Right ventricle myocardium inferior (tissue), 1 donor: ENCODE measurements around the gene ARSI. TPM values are rescaled to one million over a fixed set of nuclear protein-coding genes. Genes with fewer than 3 reads are reported as not detected.

ENCODE experiments used
- total RNA-seq: library from RNA; stranded (reverse); fragmentation: NEBNext Ultra II Directional; extraction: Animal tissue kit (Norgen Biotek cat#: 25700); gene quantifications from one replicate; pipeline ENCODE4 v1.2.1, GENCODE V29; 2021
- donor health status: DM: no; HTN: yes; CAD: no; lungs with severe emphysema.

ARSI gene
- total RNA-seq, 1 donor from 2014 or later, result 0.65 TPM

Other genes starting within 250 kb of the ARSI start
- 21.9 TPM for gene CSF1R, start 216.4 kb downstream of the ARSI start, total RNA-seq
- 57.2 TPM for gene PDGFRB, start 147.1 kb downstream of the ARSI start, total RNA-seq
- not detected for gene CDX1, start 136.1 kb downstream of the ARSI start, total RNA-seq
- not detected for gene SLC6A7, start 112.8 kb downstream of the ARSI start, total RNA-seq
- 17.0 TPM for gene CAMK2A, start 13.1 kb downstream of the ARSI start, total RNA-seq
- 17.8 TPM for gene TCOF1, start 54.8 kb upstream of the ARSI start, total RNA-seq
- gene CD74, start 110.0 kb upstream of the ARSI start, total RNA-seq, result 327 TPM
- gene RPS14, start 146.8 kb upstream of the ARSI start, total RNA-seq, result 1,267 TPM
- gene NDST1, start 205.2 kb upstream of the ARSI start, total RNA-seq, result 60.4 TPM